Fibroblast of mammary gland (primary cell): ENCODE results near the gene SMO.
A peak's percentile ranks its signal among the peaks of the same experiment; 100 is the strongest.

Source experiments
- DNase-seq: peaks from one replicate; pipeline ENCODE4 v3.0.0-alpha.2; 2010; ENCODE audit warnings: low read depth
- H3K4me3 ChIP-seq: 2 replicates; pipeline ENCODE4 v1.5.1; 2011; ENCODE audit warnings: low read depth, mild to moderate bottlenecking, low read length, moderate library complexity; ENCODE audit not compliant: control insufficient read depth
- TF ChIP-seq, protein P1 (sequence below): conservative IDR thresholded peaks from 2 replicates; pipeline ENCODE4 v1.5.1; 2011; ENCODE audit warnings: low read depth, low read length, inconsistent platforms; ENCODE audit not compliant: control insufficient read depth, insufficient read depth

The SMO gene

GRCh38 chr7:129188372-129188891 lies at the start of gene SMO:
TSS of gene SMO (plus strand) at chr7:129188633. CDS start at chr7:129189152, 519 bp downstream.
- TF ChIP-seq, protein P1, sequence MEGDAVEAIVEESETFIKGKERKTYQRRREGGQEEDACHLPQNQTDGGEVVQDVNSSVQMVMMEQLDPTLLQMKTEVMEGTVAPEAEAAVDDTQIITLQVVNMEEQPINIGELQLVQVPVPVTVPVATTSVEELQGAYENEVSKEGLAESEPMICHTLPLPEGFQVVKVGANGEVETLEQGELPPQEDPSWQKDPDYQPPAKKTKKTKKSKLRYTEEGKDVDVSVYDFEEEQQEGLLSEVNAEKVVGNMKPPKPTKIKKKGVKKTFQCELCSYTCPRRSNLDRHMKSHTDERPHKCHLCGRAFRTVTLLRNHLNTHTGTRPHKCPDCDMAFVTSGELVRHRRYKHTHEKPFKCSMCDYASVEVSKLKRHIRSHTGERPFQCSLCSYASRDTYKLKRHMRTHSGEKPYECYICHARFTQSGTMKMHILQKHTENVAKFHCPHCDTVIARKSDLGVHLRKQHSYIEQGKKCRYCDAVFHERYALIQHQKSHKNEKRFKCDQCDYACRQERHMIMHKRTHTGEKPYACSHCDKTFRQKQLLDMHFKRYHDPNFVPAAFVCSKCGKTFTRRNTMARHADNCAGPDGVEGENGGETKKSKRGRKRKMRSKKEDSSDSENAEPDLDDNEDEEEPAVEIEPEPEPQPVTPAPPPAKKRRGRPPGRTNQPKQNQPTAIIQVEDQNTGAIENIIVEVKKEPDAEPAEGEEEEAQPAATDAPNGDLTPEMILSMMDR, result no peak
- DNase-seq, result no peak
- H3K4me3 ChIP-seq, result peak within 1 kb of the TSS; percentile 55

DNA sequence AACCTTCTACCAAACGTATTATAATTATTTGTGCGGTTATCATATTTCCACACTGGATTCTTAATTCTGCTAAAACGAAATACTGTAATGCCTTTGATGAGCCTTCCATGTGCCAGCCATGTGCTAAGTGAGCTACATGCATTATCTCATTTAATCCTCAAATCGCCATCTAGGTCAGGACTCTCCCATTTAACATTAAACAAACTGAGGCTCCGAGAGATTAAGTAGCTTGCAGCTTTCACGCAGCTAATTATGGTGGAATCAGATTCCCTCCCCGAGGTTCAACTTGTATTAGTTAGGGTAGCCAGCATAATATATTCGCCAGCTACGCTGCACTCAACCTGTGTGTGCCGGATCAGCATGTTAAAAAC lies 44.7 kb upstream of the SMO start:
- DNase-seq, result no peak
- TF ChIP-seq, protein P1, result no peak
- no peak overlapping the region for H3K4me3 ChIP-seq

DNA sequence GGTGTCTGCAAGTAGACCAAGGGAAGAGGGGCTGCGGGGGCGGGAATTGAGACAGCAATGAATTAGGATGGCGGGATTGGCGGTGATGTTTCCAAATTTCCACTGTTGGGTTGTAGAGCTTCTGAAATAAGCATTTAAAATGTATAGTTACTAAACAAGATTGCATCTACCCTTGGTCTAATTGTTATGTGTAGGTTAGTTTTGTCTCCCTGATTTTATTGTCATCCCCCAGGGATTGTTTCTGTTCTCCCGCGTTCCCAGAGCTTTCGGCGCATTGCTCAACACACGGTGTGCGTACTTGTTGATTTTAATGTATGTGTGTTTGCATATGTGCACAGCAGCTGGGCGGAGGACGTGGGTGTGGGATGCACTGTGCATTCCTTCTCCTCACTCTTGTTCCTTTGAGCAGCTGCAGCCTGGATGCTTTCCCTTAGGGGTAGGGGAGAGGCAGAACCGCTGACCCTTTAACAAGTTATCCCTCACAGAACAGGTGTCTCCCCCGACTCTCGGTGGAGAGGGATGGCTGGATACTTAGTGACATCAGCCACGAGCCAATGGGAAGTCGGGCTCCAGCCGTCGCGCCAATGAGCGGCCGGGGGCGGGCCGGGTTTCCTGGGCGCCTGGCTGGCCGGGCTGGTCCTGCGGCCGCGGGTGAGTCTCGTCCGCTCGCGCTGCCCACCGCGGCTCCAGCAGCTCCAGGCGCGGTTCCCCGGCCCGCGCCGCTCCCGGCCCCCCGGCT lies 44.2 kb upstream of the SMO start, which contains the start of gene TSPAN33:
Gene TSPAN33, plus strand, starts transcription at position 613 of the 739 bp plus-strand sequence. CDS start 274 bp downstream, outside the sequence.
- H3K4me3 ChIP-seq, result peak within 1 kb of the TSS; percentile 40
- DNase-seq, result peak; percentile 42
- TF ChIP-seq, protein P1, result no peak

GRCh38 chr7:129144834-129145668 lies 43.4 kb upstream of the SMO start:
- TF ChIP-seq, protein P1, result no peak
- DNase-seq, result no peak
- H3K4me3 ChIP-seq, result peak overlapping the region; percentile 12

GRCh38 chr7:129146237-129146979 lies 42.0 kb upstream of the SMO start:
- no peak overlapping the region for H3K4me3 ChIP-seq
- no peak for DNase-seq
- TF ChIP-seq, protein P1, result no peak

DNA sequence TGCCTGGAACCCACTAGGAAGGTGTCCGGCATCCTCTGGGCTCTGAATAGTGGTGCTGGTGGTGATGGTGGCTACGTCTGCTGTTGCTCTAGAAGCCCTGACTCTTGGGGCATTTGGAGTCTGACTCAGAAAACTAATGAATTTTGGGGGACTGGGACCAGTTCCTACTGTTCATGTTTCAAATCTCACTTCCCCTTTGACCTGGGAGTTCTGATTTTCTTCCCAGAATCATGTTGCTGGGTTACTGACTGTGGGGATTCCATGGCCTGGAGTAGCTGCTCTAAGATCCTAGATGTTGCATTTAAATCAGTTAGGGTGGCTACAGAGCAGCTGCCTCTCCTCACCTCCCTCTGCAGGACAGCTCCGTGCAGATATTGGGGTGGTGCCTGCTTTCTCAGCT lies 40.7 kb upstream of the SMO start:
- TF ChIP-seq, protein P1, result no peak
- no peak overlapping the region for H3K4me3 ChIP-seq
- DNase-seq, result no peak
